ENCODE measurements around the gene PCNA. TPM values are rescaled to one million over a fixed set of nuclear protein-coding genes. Genes with fewer than 3 reads are reported as not detected.

PCNA gene
- total RNA-seq, 1 experiment from 2014 or later, result 273 TPM

DNA sequence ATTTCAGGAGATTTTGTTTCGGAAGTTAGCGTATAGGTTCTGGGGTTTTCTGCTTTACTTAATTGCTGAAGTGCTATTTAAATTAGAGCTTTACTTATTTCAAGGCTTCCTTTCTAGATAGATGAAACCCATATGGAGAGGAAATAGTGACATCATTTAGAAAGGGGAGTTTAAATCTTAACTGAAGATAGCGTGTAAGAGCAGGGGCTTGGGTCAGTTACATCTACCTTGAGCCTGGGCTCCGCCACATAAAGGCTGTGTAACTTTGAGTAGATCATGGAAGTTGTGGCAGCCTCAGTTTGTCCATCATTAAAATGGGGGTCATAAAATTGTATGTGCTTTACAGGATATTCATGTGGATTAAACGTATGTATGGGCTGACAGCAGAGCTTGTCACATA is 11.7 kb upstream of the PCNA start:
- TF ChIP-seq CEBPB (IDR thresholded peaks at IDR 0.05; ENCODE audit: low read depth) (no peak), ZNF274 (IDR thresholded peaks at IDR 0.05; ENCODE audit: low read depth, low read length) (no peak), ZBTB33 (IDR thresholded peaks at IDR 0.05; ENCODE audit: extremely low read depth, insufficient replicate concordance, low read length) (no peak), REST (IDR thresholded peaks at IDR 0.05; ENCODE audit: low read depth) (no peak), FOSL1 (IDR thresholded peaks at IDR 0.05; ENCODE audit: low read depth) (no peak), TCF7L2 (IDR thresholded peaks at IDR 0.05; ENCODE audit: borderline replicate concordance, extremely low read depth, insufficient read depth, insufficient read length) (no peak), YY1 (IDR thresholded peaks at IDR 0.05; ENCODE audit: extremely low read depth, insufficient replicate concordance, low read depth, low read length) (no peak), SIN3A (IDR thresholded peaks at IDR 0.05; ENCODE audit: low read depth) (no peak), CTCF (IDR thresholded peaks at IDR 0.05 in 2 of 3, conservative IDR thresholded peaks at IDR 0.05 in 1 of 3; ENCODE audit: borderline replicate concordance in 1 of 3, insufficient read depth in 1 of 3, low read depth in 2 of 3, low read length in 2 of 3) (no peak), EGR1 (IDR thresholded peaks at IDR 0.05; ENCODE audit: low read depth) (no peak), CBX3 (IDR thresholded peaks at IDR 0.05; ENCODE audit: low read depth) (no peak), SP1 (IDR thresholded peaks at IDR 0.05; ENCODE audit: low read depth) (no peak), POLR2A (IDR thresholded peaks at IDR 0.05; ENCODE audit: borderline replicate concordance, extremely low read depth, insufficient read depth, insufficient read length) (no peak), POLR2AphosphoS5 (IDR thresholded peaks at IDR 0.05; ENCODE audit: low read depth, low read length) (no peak), RAD21 (IDR thresholded peaks at IDR 0.05; ENCODE audit: low read depth) (no peak)
- TF ChIP-seq, protein P1, sequence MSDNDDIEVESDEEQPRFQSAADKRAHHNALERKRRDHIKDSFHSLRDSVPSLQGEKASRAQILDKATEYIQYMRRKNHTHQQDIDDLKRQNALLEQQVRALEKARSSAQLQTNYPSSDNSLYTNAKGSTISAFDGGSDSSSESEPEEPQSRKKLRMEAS (IDR thresholded peaks at IDR 0.05), result no peak
- BruUV-seq (replicated peaks), result no TSS peak
- Histone ChIP-seq H3K27ac (ENCODE audit: low read depth, low read length) (no peak overlapping the region), H3K4me2 (ENCODE audit: low read length) (no peak overlapping the region), H3K9ac (ENCODE audit: low read length) (no peak overlapping the region), H2AFZ (ENCODE audit: low read depth, low read length, poor library complexity, severe bottlenecking) (no peak overlapping the region), H3K36me3 (ENCODE audit: control insufficient read depth in 1 of 2, insufficient read depth in 2 of 2, low read length in 2 of 2) (no peaks in the 10 kb centered on the region), H3K79me2 (ENCODE audit: insufficient read depth, low read length) (peaks cover 57% of the 10 kb centered on the region), H4K20me1 (ENCODE audit: insufficient read depth) (no peaks in the 10 kb centered on the region), H3K27me3 (ENCODE audit: insufficient read depth, low read length) (no peaks in the 10 kb centered on the region), H3K9me3 (ENCODE audit: control insufficient read depth in 1 of 2, insufficient read depth in 1 of 2, low read depth in 1 of 2, low read length in 2 of 2) (no peaks in the 10 kb centered on the region), H3K9me2 (ENCODE audit: insufficient read depth) (no peaks in the 10 kb centered on the region), H3K4me3 (replicated peaks in 1 of 2; ENCODE audit: low read depth in 1 of 2, low read length in 2 of 2) (no peak overlapping the region), H3K4me1 (ENCODE audit: control insufficient read depth in 1 of 2, insufficient read depth in 2 of 2, low read length in 2 of 2) (peaks cover 5 to 9% of the 10 kb centered on the region in 2 experiments; a peak in 2 of 4 replicates)
- CTCF ChIA-PET, result interaction anchor here (1.3 kb wide), 1 partner anchor 61 kb away, joined by 4 read pairs; no protein-coding TSS in a partner anchor
- RAD21 ChIA-PET (ENCODE audit: low non-redundant PET in 1 of 2, low total read pairs in 2 of 2, uncharacterized antibody in 2 of 2, unreplicated experiment in 2 of 2), result no interaction called here
- DNase-seq (ENCODE audit: low read depth, low spot score), result no peak
- intact Hi-C loops (cut with micrococcal nuclease), result no loop called here
- no peak for ATAC-seq
- POLR2A ChIA-PET, result no interaction called here
